ENCODE data around the gene NT5M.
"Not testable (repeated sequence)": the region's sequence is repeated elsewhere in the genome, so short reads cannot be mapped to it uniquely, and the experiment has no call there.

NT5M gene

DNA sequence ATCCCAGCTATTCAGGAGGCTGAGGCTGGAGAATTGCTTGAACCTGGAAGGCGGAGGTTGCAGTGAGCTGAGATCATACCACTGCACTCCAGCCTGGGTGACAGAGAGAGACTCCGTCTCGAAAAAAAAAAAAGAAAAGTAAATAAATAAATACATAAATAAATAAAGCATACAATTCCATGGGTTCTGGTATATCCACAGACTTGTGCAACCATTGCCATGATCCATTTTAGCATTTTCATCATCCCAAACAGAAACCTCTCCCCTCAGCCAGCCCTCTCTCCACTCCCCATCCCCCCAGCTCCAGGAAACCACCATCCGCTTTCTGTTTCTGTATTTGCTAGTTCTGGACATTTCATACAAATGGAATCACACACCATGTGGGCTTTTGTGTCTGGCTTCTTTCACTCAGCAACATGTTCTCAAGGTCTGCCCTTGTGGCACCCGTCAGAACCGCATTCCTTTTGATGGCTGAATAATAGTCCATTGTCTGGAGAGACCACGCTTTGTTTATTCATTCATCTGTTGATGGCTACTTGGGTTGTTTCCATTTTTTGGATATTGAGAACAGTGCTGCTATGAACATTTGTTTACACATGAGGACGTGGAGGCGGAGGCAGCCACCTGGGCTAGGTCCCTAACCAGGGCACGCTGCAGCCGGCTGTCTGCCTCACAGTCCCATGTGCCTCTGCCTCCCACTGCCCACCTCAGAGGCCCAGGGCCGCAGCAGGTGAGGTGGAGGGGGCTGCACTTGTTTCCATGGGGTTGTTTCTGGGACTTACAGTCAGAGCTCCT, 76.2 kb downstream of the NT5M start:
- no peak for DNase-seq

DNA sequence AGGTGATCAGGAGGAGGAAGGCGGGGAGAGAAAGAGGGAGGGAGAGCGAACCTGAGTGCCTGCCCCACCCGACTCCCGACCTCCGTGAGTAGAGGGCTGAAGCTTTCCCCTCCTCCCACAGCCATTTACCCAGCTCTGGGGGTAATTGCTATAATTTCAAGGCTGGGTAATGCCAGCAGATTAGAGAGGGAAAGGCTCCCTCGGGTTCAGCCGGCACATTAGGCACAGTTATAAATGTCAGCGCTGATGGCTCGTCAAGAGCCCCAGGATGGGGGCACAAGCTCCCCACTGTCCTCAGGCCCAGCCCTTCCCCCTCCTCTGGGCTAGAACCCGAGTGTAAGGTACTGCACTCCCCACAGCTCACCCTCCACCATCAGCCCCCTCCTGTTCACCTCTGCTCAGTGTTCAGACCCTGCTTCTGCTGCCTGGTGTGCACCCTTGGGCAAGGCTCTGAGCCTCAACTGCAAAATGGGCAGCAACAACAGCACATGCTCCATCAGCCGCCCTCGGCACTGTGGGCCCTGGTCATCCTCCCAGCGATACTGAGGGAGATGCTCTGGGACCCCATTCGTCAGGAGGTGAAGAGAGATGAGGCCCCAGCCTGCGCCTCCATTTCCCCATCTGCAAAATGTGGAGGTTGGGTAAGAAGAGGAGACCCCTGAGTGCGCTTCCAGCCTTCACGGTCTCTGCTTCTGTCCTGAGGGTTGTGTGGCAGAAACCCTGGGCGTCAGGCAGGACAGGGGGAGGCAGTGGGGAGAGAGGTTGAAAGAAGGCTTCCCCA, 77.2 kb downstream of the NT5M start:
- no peak for DNase-seq

DNA sequence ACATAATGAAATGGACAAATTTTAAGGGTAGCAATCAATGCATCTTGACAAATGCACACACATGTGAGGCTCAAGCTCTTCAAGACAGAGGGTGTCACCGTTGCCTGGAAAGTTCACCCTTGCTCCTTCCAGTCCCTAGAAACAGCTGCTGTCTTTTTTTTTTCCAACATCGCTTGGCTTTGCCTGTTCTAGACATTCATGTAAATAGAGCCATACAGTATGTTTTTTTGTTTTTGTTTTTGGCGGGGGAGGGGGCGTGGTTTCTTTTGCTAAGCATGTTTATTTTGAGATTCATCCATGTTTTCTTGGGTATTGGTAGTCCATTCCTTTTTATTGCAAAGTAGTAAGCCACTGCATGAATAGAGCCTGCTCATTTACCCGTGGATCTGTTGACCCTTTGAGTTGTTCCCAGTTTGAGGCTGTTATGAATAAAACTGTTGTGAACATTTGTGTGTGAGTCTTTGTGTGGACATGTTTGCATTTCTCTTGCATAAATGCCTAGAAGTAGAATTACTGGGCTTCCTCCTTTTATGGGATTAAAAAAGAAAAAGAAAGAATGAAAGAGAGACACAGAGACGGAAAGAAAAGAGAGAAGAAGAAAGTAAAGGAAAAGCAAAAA, 78.4 kb downstream of the NT5M start:
- DNase-seq, result no peak

GRCh38 chr17:17382065-17382459, 78.9 kb downstream of the NT5M start:
- no peak for DNase-seq

- no peak for DNase-seq
Measured at GRCh38 chr17:17382971-17383370, 79.8 kb downstream of the NT5M start.

GRCh38 chr17:17383431-17384290, 80.5 kb downstream of the NT5M start:
- not testable (repeated sequence) for DNase-seq

DNA sequence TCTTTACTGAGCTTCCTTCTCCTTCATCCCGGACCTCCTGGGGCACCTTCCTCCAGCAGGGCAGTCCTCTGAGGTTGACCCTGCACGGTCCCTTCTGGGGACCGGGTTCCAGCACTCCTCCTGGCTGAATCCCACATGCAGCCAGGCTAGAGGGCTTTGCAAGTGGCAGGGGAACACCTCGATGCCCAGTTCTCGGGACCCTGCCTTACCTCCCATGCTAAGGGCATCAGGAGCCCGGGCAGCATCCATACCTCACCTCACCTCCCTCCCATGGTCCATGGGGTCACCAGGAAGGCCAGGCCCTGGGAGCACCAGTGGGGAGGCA, 81.1 kb downstream of the NT5M start:
- no peak for DNase-seq

- DNase-seq, result no peak
Measured at GRCh38 chr17:17384961-17385360, 81.8 kb downstream of the NT5M start.

DNA sequence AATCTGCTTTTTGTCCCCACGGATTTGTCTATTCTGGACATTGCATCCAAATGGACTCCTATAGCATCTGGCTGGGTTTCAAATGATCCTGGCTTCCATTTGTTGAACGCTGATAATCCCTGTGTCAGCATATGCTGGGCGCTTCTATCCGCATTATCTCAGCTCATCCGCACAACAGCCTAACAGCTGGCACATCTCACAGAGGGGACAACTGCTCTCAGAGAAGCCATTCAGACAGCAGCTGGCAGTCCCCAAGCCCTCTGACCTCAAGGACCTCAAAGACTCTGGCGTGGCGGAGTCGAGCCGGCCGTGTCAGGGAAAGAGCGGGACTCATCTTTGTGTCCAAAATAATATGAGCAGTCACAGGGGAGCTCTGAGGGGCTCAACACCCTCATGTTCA, 82.3 kb downstream of the NT5M start:
- DNase-seq, result no peak

DNA sequence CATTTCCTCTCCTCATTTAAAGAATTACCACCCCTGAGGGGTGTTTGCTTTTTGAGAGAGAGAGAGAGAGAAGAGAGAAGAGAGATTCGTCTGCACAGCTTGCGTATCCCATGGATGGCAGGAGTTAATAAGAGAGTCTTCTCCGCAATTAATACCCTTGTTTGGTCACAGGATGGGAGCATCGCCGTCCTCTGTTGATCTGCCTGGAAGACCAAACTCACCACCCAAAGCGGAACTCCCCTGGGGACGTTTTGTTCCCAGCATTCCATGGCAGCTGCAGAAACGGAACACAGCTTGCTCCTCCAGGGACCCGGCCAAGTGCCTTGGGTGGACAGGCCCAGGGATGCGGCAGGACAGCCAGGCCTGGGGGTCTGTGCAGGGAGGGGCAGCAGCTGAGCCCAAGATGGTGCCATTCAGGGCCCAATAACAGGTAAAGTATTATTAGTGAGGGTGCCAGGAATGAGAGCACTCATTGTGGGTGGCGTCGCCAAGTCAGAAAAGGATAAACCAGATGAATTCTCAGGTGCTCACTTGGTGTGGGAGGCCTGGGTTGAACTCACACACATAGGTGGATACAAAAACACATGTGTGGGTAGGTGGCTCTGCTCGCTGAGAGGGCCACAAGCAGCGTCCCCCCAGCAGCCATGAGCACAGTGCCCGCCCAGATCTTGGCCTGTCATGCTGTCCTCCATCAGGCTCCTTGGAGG, 83.1 kb downstream of the NT5M start:
- no peak for DNase-seq

DNA sequence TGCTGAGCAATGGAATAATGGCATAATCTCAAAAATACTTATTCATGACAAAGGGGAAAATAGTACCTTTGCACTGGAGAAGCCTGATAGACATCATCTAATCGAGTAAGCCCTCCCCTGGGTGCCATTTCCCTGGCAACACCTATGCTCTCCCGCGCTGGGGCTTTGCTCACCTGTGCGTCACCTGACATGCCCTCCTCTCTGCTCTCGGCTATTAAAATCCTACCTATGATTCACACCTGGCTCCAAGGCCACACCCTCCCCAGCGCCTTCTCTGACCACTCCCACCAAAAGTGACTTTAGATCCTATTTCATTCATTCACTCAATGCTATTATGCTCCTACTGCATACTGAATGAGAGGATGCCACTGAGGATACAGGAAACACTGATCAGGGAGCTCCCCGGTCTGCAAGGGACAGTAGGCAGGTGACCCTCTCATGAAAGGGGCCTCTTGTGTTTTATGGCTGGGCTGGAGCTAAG, 83.9 kb downstream of the NT5M start:
- DNase-seq, result no peak

- DNase-seq, result no peak
Measured at GRCh38 chr17:17387498-17388362, 84.6 kb downstream of the NT5M start.

DNA sequence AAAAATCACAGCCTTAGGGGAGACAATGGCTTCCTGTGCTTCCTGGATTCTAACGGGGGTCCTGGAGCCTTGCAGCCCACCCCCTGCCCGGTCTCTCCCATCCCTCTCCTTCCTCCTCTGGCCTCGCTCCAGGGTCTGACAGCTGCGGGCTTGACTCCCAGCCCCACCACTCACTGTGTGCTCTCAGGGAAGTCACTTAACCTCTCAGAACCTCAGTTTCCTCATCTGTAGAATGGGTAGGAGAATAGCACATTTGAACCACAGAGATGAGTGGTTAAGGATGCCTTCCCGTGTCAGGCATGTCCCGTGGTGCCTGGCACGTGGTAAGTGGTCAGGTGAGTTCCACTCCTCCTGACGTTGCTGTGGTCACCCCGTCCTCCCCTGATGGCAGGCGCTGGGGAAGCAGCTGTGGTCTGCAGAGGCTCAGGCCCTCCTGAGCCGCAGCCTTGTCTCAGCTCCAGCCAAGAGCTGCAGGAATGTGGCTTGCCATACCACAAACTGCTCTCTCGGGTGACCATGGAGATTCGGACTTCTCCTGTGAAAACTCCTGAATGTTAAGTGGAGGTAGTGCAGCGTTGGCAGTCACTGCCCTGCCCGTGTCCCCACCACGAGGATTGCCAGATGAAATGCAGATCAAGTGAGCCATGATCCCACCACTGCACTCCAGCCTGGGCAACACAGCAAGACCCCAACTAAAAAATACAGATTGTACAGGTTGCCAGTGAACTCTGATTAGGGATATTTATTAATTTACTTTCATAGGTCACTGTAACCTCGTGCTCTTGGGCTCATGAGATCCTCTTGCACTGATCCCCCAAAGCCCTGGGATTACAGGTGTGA, 85.7 kb downstream of the NT5M start:
- DNase-seq, result no peak

GRCh38 chr17:17391668-17392370, 88.6 kb downstream of the NT5M start:
- DNase-seq, result no peak

DNA sequence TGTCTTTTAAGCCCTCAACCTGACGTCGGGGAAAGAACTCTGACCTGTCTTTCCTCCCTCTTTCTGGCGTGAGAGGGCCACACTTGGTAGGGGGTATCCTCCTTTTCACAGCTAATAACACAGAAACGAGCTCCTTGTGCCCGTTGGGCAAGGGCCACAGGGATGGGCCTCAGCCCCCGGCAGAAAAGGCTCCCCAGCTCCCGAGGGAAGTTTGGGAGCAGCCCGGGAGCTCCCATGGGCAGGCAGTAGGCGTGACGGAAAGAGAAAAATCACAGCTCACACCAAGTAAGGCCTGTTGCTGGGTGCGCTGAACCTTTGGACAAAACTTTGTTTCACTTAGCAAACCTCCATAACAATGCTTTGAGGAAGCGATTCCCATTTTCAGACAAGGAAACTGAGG, 90.8 kb downstream of the NT5M start:
- no peak for DNase-seq

DNA sequence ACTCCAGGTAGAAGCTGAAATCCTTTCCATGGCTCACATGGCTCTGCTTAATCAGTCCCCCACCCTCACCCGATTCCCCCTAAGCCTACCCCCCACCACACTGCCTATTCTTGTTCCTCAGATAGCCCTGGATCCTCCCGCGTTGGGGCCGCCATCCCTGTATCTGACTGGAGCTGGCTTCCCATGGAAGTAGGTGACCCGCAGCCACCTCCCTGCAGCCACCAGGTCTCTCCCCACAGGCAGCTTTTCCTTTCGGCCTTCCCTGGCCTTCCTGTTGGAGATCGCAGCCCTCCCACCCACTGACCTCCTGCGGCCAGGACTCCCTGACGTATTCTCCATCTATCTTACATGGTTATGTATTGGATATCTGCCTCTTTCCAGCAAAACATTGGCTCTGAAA, 91.3 kb downstream of the NT5M start:
- no peak for DNase-seq

DNA sequence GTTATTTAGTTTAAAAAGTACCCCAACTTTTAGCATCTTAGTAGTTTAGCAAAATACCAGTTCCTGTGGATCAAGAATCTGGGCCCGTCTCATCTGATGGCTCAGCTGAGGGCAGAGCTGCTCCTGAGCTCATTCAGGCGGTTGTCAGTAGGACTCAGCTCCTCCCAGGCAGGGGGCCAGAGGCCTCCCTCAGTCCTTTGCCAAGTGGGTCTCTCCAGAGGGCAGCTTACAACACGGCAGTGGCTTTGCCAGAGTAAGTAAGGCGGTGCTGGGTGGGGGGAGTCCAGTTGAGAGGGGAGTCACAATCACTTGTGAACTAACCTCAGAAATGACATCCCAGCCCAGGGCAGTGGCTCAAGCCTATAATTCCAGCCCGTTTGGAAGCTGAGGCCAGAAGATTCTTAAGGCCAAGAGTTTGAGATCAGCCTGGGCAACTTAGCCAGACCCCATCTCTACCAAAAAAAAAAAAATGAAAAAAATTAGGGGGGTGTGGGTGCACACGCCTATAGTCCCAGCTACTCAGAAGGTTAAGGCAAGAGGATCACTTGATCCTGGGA, 92.2 kb downstream of the NT5M start:
- no peak for DNase-seq

- no peak for DNase-seq
Measured at GRCh38 chr17:17395885-17396284, 92.7 kb downstream of the NT5M start.

All from fibroblast of skin of right quadriceps (primary cell).